HepG2 (cell line): ENCODE results near the gene DDIT4. TPM values are rescaled to one million over a fixed set of nuclear protein-coding genes. Genes with fewer than 3 reads are reported as not detected.
A peak's percentile ranks its signal among the peaks of the same experiment; 100 is the strongest.

Source experiments
- MATR3 ChIP-seq: sonication (generic); formaldehyde crosslinking; IDR thresholded peaks from 2 replicates; pipeline ENCODE4 v1.4.0; 2020; ENCODE audit warnings: missing genetic modification reagents
- NFIC ChIP-seq: IDR thresholded peaks from 2 replicates; pipeline ENCODE4 v1.6.1; 2012; ENCODE audit warnings: mild to moderate bottlenecking, low read length, inconsistent platforms
- NFRKB ChIP-seq: fragments of 450-650 bp; IDR thresholded peaks from 2 replicates; pipeline ENCODE4 v1.6.1; 2017
- RELA ChIP-seq: sonication (generic); formaldehyde crosslinking; IDR thresholded peaks from 2 replicates; pipeline ENCODE4 v1.4.0; 2020; ENCODE audit warnings: missing genetic modification reagents
- SOX5 ChIP-seq: IDR thresholded peaks from 2 replicates; pipeline ENCODE4 v1.6.1; 2016; ENCODE audit warnings: borderline replicate concordance
- SRSF4 ChIP-seq: fragments of 200-400 bp; formaldehyde crosslinking; IDR thresholded peaks from one replicate; pipeline ENCODE4 v1.6.1; 2018; ENCODE audit warnings: mild to moderate bottlenecking, low read depth, low read length, moderate library complexity; ENCODE audit not compliant: poor library complexity, severe bottlenecking
- ZNF333 ChIP-seq: sonication (generic); formaldehyde crosslinking; IDR thresholded peaks from 2 replicates; pipeline ENCODE4 v1.4.0; 2020; ENCODE audit warnings: mild to moderate bottlenecking, missing genetic modification reagents, borderline replicate concordance
- ZSCAN31 ChIP-seq: sonication (generic); formaldehyde crosslinking; IDR thresholded peaks from 2 replicates; pipeline ENCODE4 v1.5.0; 2020; ENCODE audit warnings: low read depth, mild to moderate bottlenecking, missing genetic modification reagents
- polyA plus RNA-seq, 8 experiments: library from polyadenylated mRNA; depleted of rRNA in 3 of 8; stranded (reverse) in 7 of 8; unstranded in 1 of 8; fragments of >200 nt; fragmentation: Illumina TruSeq in 4 of 8; extraction: Trizol in 4 of 8; gene quantifications; 2 replicates each; pipeline versions ENCODE4 v1.2.1 to v1.2.3, GENCODE V29; 2011 to 2016; ENCODE audit warnings: low read depth in 4 of 8, missing spikeins in 1 of 8, mixed read lengths in 1 of 8; ENCODE audit not compliant: insufficient read depth in 1 of 8
- total RNA-seq, 5 experiments: library from RNA; depleted of rRNA; stranded (reverse); fragments of >200 nt; fragmentation: Illumina TruSeq; extraction: Trizol; gene quantifications; 2 replicates each; pipeline ENCODE4 v1.2.3, GENCODE V29; 2016; ENCODE audit warnings: low read depth in 1 of 5
- TF ChIP-seq, protein P1 (sequence below): sonication (generic); formaldehyde crosslinking; IDR thresholded peaks from 2 replicates; pipeline ENCODE4 v1.5.0; 2020; ENCODE audit warnings: mild to moderate bottlenecking, missing genetic modification reagents, moderate library complexity
- TF ChIP-seq, protein P2 (sequence below), 2 experiments: sonication (generic) in 1 of 2; formaldehyde crosslinking in 1 of 2; IDR thresholded peaks; 2 replicates each; pipeline versions ENCODE4 v1.4.0 to v1.6.1; 2016 to 2020; ENCODE audit warnings: borderline replicate concordance in 1 of 2, low read depth in 1 of 2, mild to moderate bottlenecking in 1 of 2, missing genetic modification reagents in 1 of 2
- TF ChIP-seq, protein P3 (sequence below): sonication (generic); formaldehyde crosslinking; IDR thresholded peaks from 2 replicates; pipeline ENCODE4 v1.8.0; 2022; ENCODE audit warnings: missing genetic modification reagents, mild to moderate bottlenecking, inconsistent platforms, borderline replicate concordance
- TF ChIP-seq, protein P4 (sequence below): IDR thresholded peaks from 2 replicates; pipeline ENCODE4 v1.6.1; 2016
- TF ChIP-seq, protein P5 (sequence below): sonication (generic); formaldehyde crosslinking; IDR thresholded peaks from 2 replicates; pipeline ENCODE4 v1.5.0; 2020; ENCODE audit warnings: mild to moderate bottlenecking, missing genetic modification reagents
- TF ChIP-seq, protein P6 (sequence below): IDR thresholded peaks from 2 replicates; pipeline ENCODE4 v1.6.1; 2016; ENCODE audit warnings: low read depth, control low read depth

Gene DDIT4
- total and polyA plus RNA-seq, 2 of the 13 experiments (the other 11 are each of a cell fraction or from before 2014, with no cell fraction given) = 35.6 to 40.7 TPM

DNA sequence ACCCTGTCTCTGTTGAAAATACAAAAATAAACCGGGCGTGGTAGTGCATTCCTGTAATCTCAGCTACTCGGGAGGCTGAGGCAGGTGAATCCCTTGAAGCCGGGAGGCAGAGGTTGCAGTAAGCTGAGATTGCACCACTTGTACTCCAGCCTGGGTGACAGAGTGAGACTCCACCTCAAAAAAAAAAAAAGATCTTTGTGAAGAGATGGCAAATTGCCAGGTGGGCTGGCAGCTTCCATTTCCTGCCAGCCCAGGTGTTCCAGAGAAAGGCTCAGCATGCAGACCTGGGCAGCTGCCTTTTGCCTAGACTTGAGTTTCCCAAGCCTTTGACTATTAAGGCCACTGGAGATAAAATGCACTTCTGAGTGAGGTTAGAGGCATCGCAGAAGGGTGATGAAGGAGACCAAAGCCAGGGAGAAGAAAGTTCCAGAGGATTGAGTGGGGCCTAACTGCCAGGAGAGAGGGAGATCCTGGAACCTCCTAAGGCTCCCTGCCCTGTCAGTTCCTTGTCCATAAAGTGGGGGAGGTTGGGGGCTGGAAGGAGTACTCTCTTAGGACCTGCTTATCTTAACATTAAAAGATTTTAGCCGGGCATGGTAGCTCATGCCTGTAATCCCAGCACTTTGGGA lies 10.0 kb upstream of the DDIT4 start (continued):
- TF ChIP-seq, protein P1, sequence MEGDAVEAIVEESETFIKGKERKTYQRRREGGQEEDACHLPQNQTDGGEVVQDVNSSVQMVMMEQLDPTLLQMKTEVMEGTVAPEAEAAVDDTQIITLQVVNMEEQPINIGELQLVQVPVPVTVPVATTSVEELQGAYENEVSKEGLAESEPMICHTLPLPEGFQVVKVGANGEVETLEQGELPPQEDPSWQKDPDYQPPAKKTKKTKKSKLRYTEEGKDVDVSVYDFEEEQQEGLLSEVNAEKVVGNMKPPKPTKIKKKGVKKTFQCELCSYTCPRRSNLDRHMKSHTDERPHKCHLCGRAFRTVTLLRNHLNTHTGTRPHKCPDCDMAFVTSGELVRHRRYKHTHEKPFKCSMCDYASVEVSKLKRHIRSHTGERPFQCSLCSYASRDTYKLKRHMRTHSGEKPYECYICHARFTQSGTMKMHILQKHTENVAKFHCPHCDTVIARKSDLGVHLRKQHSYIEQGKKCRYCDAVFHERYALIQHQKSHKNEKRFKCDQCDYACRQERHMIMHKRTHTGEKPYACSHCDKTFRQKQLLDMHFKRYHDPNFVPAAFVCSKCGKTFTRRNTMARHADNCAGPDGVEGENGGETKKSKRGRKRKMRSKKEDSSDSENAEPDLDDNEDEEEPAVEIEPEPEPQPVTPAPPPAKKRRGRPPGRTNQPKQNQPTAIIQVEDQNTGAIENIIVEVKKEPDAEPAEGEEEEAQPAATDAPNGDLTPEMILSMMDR (CRISPR knock-in tag) = no peak
- TF ChIP-seq, protein P2, sequence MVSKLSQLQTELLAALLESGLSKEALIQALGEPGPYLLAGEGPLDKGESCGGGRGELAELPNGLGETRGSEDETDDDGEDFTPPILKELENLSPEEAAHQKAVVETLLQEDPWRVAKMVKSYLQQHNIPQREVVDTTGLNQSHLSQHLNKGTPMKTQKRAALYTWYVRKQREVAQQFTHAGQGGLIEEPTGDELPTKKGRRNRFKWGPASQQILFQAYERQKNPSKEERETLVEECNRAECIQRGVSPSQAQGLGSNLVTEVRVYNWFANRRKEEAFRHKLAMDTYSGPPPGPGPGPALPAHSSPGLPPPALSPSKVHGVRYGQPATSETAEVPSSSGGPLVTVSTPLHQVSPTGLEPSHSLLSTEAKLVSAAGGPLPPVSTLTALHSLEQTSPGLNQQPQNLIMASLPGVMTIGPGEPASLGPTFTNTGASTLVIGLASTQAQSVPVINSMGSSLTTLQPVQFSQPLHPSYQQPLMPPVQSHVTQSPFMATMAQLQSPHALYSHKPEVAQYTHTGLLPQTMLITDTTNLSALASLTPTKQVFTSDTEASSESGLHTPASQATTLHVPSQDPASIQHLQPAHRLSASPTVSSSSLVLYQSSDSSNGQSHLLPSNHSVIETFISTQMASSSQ (IDR thresholded peaks at IDR 0.05; ENCODE audit: low read depth) = no peak
- TF ChIP-seq, protein P2 (CRISPR knock-in tag; IDR thresholded peaks at IDR 0.05; ENCODE audit: borderline replicate concordance) = no peak
- TF ChIP-seq, protein P3, sequence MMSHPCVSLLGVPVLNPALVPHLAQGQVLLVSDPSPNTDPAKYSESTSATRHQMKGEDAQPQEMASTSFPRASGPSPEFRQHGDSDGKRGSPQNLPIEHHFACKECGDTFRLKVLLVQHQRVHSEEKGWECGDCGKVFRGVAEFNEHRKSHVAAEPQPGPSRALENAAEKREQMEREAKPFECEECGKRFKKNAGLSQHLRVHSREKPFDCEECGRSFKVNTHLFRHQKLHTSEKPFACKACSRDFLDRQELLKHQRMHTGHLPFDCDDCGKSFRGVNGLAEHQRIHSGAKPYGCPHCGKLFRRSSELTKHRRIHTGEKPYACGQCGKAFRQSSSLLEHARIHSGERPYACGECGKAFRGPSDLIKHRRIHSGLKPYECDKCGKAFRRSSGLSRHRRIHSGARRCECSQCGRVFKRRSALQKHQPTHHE (CRISPR knock-in tag) = no peak
- TF ChIP-seq SOX5 = peak; percentile 40; the same call in 1 of the 2 replicates
- TF ChIP-seq NFIC = peak; percentile 65
- no peak for TF ChIP-seq SRSF4
- no peak for TF ChIP-seq NFRKB
- no peak for TF ChIP-seq RELA
- no peak for TF ChIP-seq MATR3 (CRISPR knock-in tag)
- TF ChIP-seq, protein P4, sequence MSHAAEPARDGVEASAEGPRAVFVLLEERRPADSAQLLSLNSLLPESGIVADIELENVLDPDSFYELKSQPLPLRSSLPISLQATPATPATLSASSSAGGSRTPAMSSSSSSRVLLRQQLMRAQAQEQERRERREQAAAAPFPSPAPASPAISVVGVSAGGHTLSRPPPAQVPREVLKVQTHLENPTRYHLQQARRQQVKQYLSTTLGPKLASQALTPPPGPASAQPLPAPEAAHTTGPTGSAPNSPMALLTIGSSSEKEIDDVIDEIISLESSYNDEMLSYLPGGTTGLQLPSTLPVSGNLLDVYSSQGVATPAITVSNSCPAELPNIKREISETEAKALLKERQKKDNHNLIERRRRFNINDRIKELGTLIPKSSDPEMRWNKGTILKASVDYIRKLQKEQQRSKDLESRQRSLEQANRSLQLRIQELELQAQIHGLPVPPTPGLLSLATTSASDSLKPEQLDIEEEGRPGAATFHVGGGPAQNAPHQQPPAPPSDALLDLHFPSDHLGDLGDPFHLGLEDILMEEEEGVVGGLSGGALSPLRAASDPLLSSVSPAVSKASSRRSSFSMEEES (CRISPR knock-in tag) = no peak
- TF ChIP-seq ZSCAN31 (CRISPR knock-in tag) = 0 out of 2 replicates have a peak, but pooled peaks have one; percentile 34
- TF ChIP-seq, protein P5, sequence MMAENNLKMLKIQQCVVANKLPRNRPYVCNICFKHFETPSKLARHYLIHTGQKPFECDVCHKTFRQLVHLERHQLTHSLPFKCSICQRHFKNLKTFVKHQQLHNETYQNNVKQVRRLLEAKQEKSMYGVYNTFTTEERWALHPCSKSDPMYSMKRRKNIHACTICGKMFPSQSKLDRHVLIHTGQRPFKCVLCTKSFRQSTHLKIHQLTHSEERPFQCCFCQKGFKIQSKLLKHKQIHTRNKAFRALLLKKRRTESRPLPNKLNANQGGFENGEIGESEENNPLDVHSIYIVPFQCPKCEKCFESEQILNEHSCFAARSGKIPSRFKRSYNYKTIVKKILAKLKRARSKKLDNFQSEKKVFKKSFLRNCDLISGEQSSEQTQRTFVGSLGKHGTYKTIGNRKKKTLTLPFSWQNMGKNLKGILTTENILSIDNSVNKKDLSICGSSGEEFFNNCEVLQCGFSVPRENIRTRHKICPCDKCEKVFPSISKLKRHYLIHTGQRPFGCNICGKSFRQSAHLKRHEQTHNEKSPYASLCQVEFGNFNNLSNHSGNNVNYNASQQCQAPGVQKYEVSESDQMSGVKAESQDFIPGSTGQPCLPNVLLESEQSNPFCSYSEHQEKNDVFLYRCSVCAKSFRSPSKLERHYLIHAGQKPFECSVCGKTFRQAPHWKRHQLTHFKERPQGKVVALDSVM (CRISPR knock-in tag) = 0 out of 2 replicates have a peak, but pooled peaks have one; percentile 24
- no peak for TF ChIP-seq ZNF333
- TF ChIP-seq, protein P6, sequence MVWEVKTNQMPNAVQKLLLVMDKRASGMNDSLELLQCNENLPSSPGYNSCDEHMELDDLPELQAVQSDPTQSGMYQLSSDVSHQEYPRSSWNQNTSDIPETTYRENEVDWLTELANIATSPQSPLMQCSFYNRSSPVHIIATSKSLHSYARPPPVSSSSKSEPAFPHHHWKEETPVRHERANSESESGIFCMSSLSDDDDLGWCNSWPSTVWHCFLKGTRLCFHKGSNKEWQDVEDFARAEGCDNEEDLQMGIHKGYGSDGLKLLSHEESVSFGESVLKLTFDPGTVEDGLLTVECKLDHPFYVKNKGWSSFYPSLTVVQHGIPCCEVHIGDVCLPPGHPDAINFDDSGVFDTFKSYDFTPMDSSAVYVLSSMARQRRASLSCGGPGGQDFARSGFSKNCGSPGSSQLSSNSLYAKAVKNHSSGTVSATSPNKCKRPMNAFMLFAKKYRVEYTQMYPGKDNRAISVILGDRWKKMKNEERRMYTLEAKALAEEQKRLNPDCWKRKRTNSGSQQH (CRISPR knock-in tag) = no peak
